Left ventricle myocardium superior (tissue), 1 donor: ENCODE data around the gene OTUD4. TPM values are rescaled to one million over a fixed set of nuclear protein-coding genes. Genes with fewer than 3 reads are reported as not detected.

Source experiments
- ATAC-seq: fragments of 200-7000 bp; cut with Tn5 transposase; one replicate; pipeline ENCODE4 v1.9.1; 2020; ENCODE audit warnings: mild to moderate bottlenecking, moderate library complexity
- DNase-seq: peaks from one replicate; pipeline ENCODE4 v3.0.0-alpha.2; 2020
- intact Hi-C: fragments of 100-400 bp; cut with micrococcal nuclease; formaldehyde crosslinking; loops from one replicate; pipeline ENCODE4 v1.11.0; 2022
- total RNA-seq: library from RNA; stranded (reverse); fragmentation: NEBNext Ultra II Directional; extraction: Animal tissue kit (Norgen Biotek cat#: 25700); gene quantifications from one replicate; pipeline ENCODE4 v1.2.1, GENCODE V29; 2021
- donor health status: DM: no; HTN: yes; CAD: no; lungs with severe emphysema.

The OTUD4 gene
- total RNA-seq, 1 donor from 2014 or later = 38.9 TPM

- intact Hi-C loops = no loop called here
- ATAC-seq (peak; percentile 12), DNase-seq (no peak)
Observed at GRCh38 chr4:145132511-145133098, 47.8 kb downstream of the OTUD4 start.

- ATAC-seq (no peak), DNase-seq (no peak)
- intact Hi-C loops = no loop called here
Observed at GRCh38 chr4:145131848-145132247, 48.5 kb downstream of the OTUD4 start.

- intact Hi-C loops = no loop called here
- DNase-seq (no peak), ATAC-seq (no peak)
Observed at GRCh38 chr4:145130788-145131399, 49.5 kb downstream of the OTUD4 start.

GRCh38 chr4:145130130-145130529 is 50.3 kb downstream of the OTUD4 start:
- no peak for DNase-seq
- no peak for ATAC-seq
- intact Hi-C loops = no loop called here

GRCh38 chr4:145125396-145125795 is 55.0 kb downstream of the OTUD4 start:
- no peak for ATAC-seq
- intact Hi-C loops = no loop called here

GRCh38 chr4:145108128-145108527 is 72.3 kb downstream of the OTUD4 start:
- no peak for ATAC-seq
- no peak for DNase-seq
- intact Hi-C loops = no loop called here

More at GRCh38 chr4:145125396-145125795, 55.0 kb downstream of the OTUD4 start:
- DNase-seq = no peak

GRCh38 chr4:145107126-145107525 is 73.3 kb downstream of the OTUD4 start:
- ATAC-seq (no peak), DNase-seq (no peak)
- intact Hi-C loops = no loop called here

GRCh38 chr4:145103496-145103895 is 76.9 kb downstream of the OTUD4 start:
- intact Hi-C loops = no loop called here
- ATAC-seq = no peak
- no peak for DNase-seq

- ATAC-seq (no peak), DNase-seq (no peak)
- intact Hi-C loops = no loop called here
Observed at GRCh38 chr4:145102619-145103018, 77.8 kb downstream of the OTUD4 start.

GRCh38 chr4:145101091-145101490 is 79.3 kb downstream of the OTUD4 start:
- intact Hi-C loops = no loop called here
- no peak for ATAC-seq

GRCh38 chr4:145099653-145100052 is 80.7 kb downstream of the OTUD4 start:
- DNase-seq (no peak), ATAC-seq (no peak)
- intact Hi-C loops = no loop called here

More at GRCh38 chr4:145101091-145101490, 79.3 kb downstream of the OTUD4 start:
- no peak for DNase-seq

- DNase-seq (no peak), ATAC-seq (peak; percentile 46)
- intact Hi-C loops = no loop called here
Observed at GRCh38 chr4:145098675-145099037, 81.7 kb downstream of the OTUD4 start.

- intact Hi-C loops = no loop called here
- peak; percentile 99 for ATAC-seq
- peak; percentile 96 for DNase-seq
Observed at GRCh38 chr4:145097821-145098674, 82.3 kb downstream of the OTUD4 start, which contains the start of the genes ABCE1 and ANAPC10. Gene ABCE1, plus strand, starts transcription at chr4:145098311. Its CDS starts 6,102 bp downstream, at chr4:145104413. Gene ANAPC10, minus strand, starts transcription at chr4:145098196. Its CDS starts 2,097 bp downstream, at chr4:145096099.

GRCh38 chr4:145097331-145097820 is 83.0 kb downstream of the OTUD4 start:
- intact Hi-C loops = no loop called here
- DNase-seq (no peak), ATAC-seq (no peak)

- DNase-seq = no peak
- intact Hi-C loops = no loop called here
- ATAC-seq = no peak
Observed at GRCh38 chr4:145093638-145094037, 86.8 kb downstream of the OTUD4 start.

- ATAC-seq (no peak), DNase-seq (no peak)
- intact Hi-C loops = no loop called here
Observed at GRCh38 chr4:145090380-145090779, 90.0 kb downstream of the OTUD4 start.

GRCh38 chr4:145083891-145084605 is 96.3 kb downstream of the OTUD4 start:
- no peak for DNase-seq

More at GRCh38 chr4:145083891-145084605, 96.3 kb downstream of the OTUD4 start:
- ATAC-seq = no peak
- intact Hi-C loops = no loop called here
